DOHH2 (cell line): ENCODE measurements around the gene PHLDA1.

Experiments used
- H3F3A ChIP-seq: fragments of 200-600 bp; sonication (generic), shearing (Covaris generic); 2 replicates; pipeline ENCODE4 v1.6.0; 2016; ENCODE audit warnings: antibody characterized with exemption, mild to moderate bottlenecking; ENCODE audit not compliant: control insufficient read depth, insufficient read depth
- H3K27ac ChIP-seq: fragments of 200-600 bp; sonication (generic); 2 replicates; pipeline ENCODE4 v1.5.1; 2014; ENCODE audit warnings: low read depth, mild to moderate bottlenecking, low read length, moderate library complexity
- H3K27me3 ChIP-seq: fragments of 200-600 bp; sonication (generic); 2 replicates; pipeline ENCODE4 v1.6.1; 2014; ENCODE audit warnings: mild to moderate bottlenecking, low read length, mixed read lengths; ENCODE audit not compliant: control insufficient read depth
- H3K36me3 ChIP-seq: fragments of 200-600 bp; sonication (generic); 2 replicates; pipeline ENCODE4 v1.6.1; 2014; ENCODE audit warnings: mild to moderate bottlenecking, low read length, moderate library complexity, mixed read lengths; ENCODE audit not compliant: control insufficient read depth
- H3K4me1 ChIP-seq: fragments of 200-600 bp; sonication (generic); 2 replicates; pipeline ENCODE4 v1.6.1; 2014; ENCODE audit warnings: mild to moderate bottlenecking, low read length, mixed read lengths; ENCODE audit not compliant: control insufficient read depth
- H3K4me2 ChIP-seq: fragments of 200-600 bp; sonication (generic); 2 replicates; pipeline ENCODE4 v1.6.0; 2014; ENCODE audit warnings: mild to moderate bottlenecking, low read length, moderate library complexity
- H3K4me3 ChIP-seq: fragments of 200-600 bp; sonication (generic); 2 replicates; pipeline ENCODE4 v1.5.1; 2014; ENCODE audit warnings: mild to moderate bottlenecking, low read length, mixed read lengths
- H3K79me2 ChIP-seq: fragments of 200-600 bp; sonication (generic); 2 replicates; pipeline ENCODE4 v1.6.1; 2014; ENCODE audit warnings: mild to moderate bottlenecking, low read length, mixed read lengths; ENCODE audit not compliant: control insufficient read depth
- H3K9me2 ChIP-seq: fragments of 200-600 bp; sonication (generic); replicated peaks from 2 replicates; pipeline ENCODE4 v1.6.1; 2014; ENCODE audit warnings: mild to moderate bottlenecking, low read length, mixed read lengths; ENCODE audit not compliant: control insufficient read depth
- H3K9me3 ChIP-seq: fragments of 200-600 bp; sonication (generic); 2 replicates; pipeline ENCODE4 v1.6.1; 2014; ENCODE audit warnings: antibody characterized with exemption, low read length, mixed read lengths; ENCODE audit not compliant: control insufficient read depth, insufficient read depth
- H4K20me1 ChIP-seq: fragments of 200-600 bp; sonication (generic); 2 replicates; pipeline ENCODE4 v1.6.0; 2014; ENCODE audit warnings: low read depth, mild to moderate bottlenecking, antibody characterized with exemption, low read length, moderate library complexity; ENCODE audit not compliant: control insufficient read depth, insufficient read depth
- EZH2phosphoT487 ChIP-seq: fragments of 200-600 bp; sonication (generic); IDR thresholded peaks from 2 replicates; pipeline ENCODE4 v1.6.1; 2017; ENCODE audit warnings: borderline replicate concordance, mild to moderate bottlenecking, antibody characterized with exemption, low read length, moderate library complexity, mixed read lengths
- TF ChIP-seq, protein P1 (sequence below): fragments of 200-600 bp; sonication (generic); IDR thresholded peaks from one replicate; pipeline ENCODE4 v1.5.1; 2014; ENCODE audit warnings: antibody characterized with exemption, mild to moderate bottlenecking, low read depth, low read length; ENCODE audit not compliant: poor library complexity, severe bottlenecking

PHLDA1 gene

DNA sequence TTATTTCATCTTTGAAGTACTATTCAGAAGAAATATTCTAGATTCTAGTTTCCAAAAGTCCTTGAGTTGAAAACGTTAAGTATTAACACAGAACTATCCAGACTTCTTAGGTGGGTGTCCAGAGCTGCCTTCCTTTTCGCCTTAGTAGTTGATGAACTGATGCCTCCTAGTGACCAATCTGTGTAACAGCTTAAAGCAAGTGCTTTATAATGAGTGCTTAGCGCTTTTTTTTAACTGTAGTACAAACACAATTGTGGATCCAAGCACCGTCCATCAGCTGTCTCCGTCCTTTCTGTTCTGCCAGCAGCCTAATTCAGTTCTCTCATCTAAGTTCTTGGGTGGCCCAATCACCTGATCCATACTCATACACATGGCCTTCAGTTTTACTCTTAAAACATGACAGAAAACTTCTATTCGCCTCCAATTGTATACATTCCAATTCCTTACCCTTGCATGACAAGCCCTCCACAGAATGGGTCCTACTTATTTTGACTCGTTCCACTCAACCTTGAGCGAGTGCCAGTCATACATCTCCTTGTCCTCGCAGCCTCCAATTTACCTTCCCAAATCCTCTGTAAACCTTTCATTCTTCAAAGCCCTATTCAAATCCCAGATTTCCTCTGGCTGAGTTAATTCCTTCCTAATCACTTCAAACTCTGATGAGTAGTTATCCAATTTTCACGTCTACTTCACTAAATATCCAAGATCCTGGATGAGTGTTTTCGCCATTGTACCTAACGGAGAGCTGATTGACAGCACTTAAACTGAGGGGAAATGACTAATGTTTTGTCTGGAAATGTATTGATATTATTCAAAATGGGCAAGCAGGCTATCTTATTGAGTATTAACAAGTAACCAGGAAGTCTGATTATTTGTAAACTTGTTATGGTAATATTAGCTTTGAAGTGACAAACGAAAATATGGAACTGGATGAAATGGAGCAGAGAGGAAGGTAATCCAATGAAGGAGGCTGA, 5.8 kb upstream of the PHLDA1 start:
- Histone ChIP-seq H3K9me2 (no peaks in the 10 kb centered on the region), H3K27me3 (peaks cover 16% of the 10 kb centered on the region), H3K4me3 (no peak overlapping the region), H3F3A (peaks cover 67% of the 10 kb centered on the region), H3K36me3 (no peaks in the 10 kb centered on the region), H3K79me2 (no peaks in the 10 kb centered on the region), H3K27ac (no peak overlapping the region), H3K4me1 (peaks cover 11% of the 10 kb centered on the region), H3K9me3 (no peaks in the 10 kb centered on the region), H4K20me1 (peaks cover 20% of the 10 kb centered on the region), H3K4me2 (peak overlapping the region; percentile 15; the same call in 1 of the 2 replicates)
- TF ChIP-seq EZH2phosphoT487, result no peak
- TF ChIP-seq, protein P1, sequence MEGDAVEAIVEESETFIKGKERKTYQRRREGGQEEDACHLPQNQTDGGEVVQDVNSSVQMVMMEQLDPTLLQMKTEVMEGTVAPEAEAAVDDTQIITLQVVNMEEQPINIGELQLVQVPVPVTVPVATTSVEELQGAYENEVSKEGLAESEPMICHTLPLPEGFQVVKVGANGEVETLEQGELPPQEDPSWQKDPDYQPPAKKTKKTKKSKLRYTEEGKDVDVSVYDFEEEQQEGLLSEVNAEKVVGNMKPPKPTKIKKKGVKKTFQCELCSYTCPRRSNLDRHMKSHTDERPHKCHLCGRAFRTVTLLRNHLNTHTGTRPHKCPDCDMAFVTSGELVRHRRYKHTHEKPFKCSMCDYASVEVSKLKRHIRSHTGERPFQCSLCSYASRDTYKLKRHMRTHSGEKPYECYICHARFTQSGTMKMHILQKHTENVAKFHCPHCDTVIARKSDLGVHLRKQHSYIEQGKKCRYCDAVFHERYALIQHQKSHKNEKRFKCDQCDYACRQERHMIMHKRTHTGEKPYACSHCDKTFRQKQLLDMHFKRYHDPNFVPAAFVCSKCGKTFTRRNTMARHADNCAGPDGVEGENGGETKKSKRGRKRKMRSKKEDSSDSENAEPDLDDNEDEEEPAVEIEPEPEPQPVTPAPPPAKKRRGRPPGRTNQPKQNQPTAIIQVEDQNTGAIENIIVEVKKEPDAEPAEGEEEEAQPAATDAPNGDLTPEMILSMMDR, result peak; percentile 78

GRCh38 chr12:76035045-76035444, 3.5 kb upstream of the PHLDA1 start:
- Histone ChIP-seq H3F3A (peaks cover 46% of the 10 kb centered on the region), H3K27ac (no peak overlapping the region), H3K9me2 (no peaks in the 10 kb centered on the region), H3K27me3 (peaks cover 38% of the 10 kb centered on the region), H3K9me3 (no peaks in the 10 kb centered on the region), H3K4me1 (peaks cover 26% of the 10 kb centered on the region), H3K4me2 (no peak overlapping the region), H3K79me2 (no peaks in the 10 kb centered on the region), H4K20me1 (peaks cover 6% of the 10 kb centered on the region; the same call in 1 of the 2 replicates), H3K36me3 (no peaks in the 10 kb centered on the region), H3K4me3 (no peak overlapping the region)
- TF ChIP-seq EZH2phosphoT487, result no peak
- TF ChIP-seq, protein P1, result no peak

DNA sequence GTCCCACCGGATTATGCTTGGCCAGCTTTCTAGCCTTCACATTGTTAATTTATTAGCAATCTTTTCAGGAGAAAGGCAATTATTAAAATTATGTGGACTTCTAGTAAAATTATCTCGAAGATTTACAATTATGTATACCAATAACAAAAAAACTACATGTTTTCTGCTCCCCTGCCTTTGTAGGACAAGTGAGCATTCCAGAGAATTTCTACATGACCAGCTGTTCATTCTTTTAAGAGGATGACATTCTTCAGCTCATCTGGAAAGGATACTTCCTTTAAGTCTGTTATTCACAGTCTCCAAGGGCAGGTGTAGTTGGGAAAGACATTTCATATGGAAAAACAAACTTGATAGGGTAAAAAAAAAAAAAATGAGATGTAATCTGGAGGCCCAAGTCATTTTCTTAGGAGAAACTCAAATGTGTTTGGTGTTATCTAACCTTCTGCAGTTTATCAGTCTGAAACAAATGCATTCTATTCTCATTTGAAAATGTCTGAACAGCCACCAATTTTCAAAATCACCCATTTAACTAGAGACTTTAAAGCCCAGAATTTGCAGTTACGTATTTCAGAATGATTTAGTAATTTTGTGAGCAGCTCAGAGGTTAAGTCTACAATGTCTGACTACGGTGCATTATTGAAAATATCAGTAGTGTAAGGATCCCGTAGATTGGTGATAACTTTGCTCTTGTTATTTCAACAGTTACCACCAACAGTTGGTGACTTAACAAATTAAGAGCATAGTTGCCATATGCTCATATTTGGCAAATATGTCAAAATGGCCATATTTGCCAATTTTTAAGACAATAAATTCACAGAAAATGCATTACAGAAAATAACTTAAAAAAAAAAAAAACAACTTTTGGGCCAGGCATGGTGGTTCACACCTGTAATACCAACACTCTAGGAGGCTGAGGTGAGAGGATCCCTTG, 1.8 kb upstream of the PHLDA1 start:
- no peak for TF ChIP-seq EZH2phosphoT487
- TF ChIP-seq, protein P1, result no peak

More for the DNA sequence above, 1.8 kb upstream of the PHLDA1 start:
- no peaks in the 10 kb centered on the region for H3K9me3 ChIP-seq
- H3F3A ChIP-seq, result peaks cover 29% of the 10 kb centered on the region
- no peaks in the 10 kb centered on the region for H3K36me3 ChIP-seq
- H3K27ac ChIP-seq, result no peak overlapping the region
- H4K20me1 ChIP-seq, result peaks cover 3% of the 10 kb centered on the region; the same call in 1 of the 2 replicates
- H3K79me2 ChIP-seq, result no peaks in the 10 kb centered on the region
- peaks cover 26% of the 10 kb centered on the region for H3K4me1 ChIP-seq
- H3K4me3 ChIP-seq, result no peak overlapping the region
- peaks cover 53% of the 10 kb centered on the region for H3K27me3 ChIP-seq
- no peaks in the 10 kb centered on the region for H3K9me2 ChIP-seq
- peak overlapping the region; percentile 99; the same call in 1 of the 2 replicates for H3K4me2 ChIP-seq
